SK-N-SH (cell line): Measurements from ENCODE around the gene TROAP. TPM values are rescaled to one million over a fixed set of nuclear protein-coding genes. Genes with fewer than 3 reads are reported as not detected.
A peak's percentile ranks its signal among the peaks of the same experiment; 100 is the strongest.

Experiments used
- CTCF ChIA-PET: fragments of 300-600, 350-600 bp; formaldehyde crosslinking; extraction: SDS; loops from one replicate; lab custom pipeline; 2021; lab: Yijun Ruan, JAX
- POLR2A ChIA-PET: fragments of 350-600 bp; sonication (Branson Sonifier 250); formaldehyde crosslinking; extraction: SDS; loops from one replicate; lab custom pipeline; 2020; ENCODE audit warnings: antibody characterized with exemption, inconsistent platforms; lab: Yijun Ruan, JAX
- DNase-seq: peaks from one replicate; pipeline ENCODE4 v3.0.0; 2012
- H2AFZ ChIP-seq: fragments of 200-600 bp; sonication (generic); 2 replicates; pipeline ENCODE4 v1.8.1; 2016; ENCODE audit warnings: antibody characterized with exemption, mild to moderate bottlenecking, low read depth
- H3F3A ChIP-seq: fragments of 200-600 bp; sonication (generic); replicated peaks from 2 replicates; pipeline ENCODE3; 2016; ENCODE audit warnings: antibody characterized with exemption, mild to moderate bottlenecking; ENCODE audit not compliant: insufficient read depth
- H3K27ac ChIP-seq, 2 experiments: fragments of 200-500 bp in 1 of 2; fragments of 200-600 bp in 1 of 2; sonication (Bioruptor generic) in 1 of 2; sonication (generic), shearing (Covaris generic) in 1 of 2; 2 replicates each; pipeline versions ENCODE4 v1.5.1 to v1.6.1; 2014 to 2016; ENCODE audit warnings: low read depth in 2 of 2, inconsistent platforms in 1 of 2, low read length in 1 of 2, mild to moderate bottlenecking in 1 of 2, mixed read lengths in 1 of 2
- H3K27me3 ChIP-seq: fragments of 200-600 bp; sonication (generic), shearing (Covaris generic); 2 replicates; pipeline ENCODE4 v1.6.1; 2016; ENCODE audit warnings: mixed run types; ENCODE audit not compliant: insufficient read depth
- H3K36me3 ChIP-seq, 2 experiments: fragments of 200-500 bp in 1 of 2; fragments of 200-600 bp in 1 of 2; sonication (Bioruptor generic) in 1 of 2; sonication (generic) in 1 of 2; replicated peaks in 1 of 2; 2 replicates each; pipeline versions ENCODE3 to v1.5.1; 2014 to 2016; ENCODE audit warnings: low read length in 1 of 2, mild to moderate bottlenecking in 1 of 2; ENCODE audit not compliant: insufficient read depth in 2 of 2, control insufficient read depth in 1 of 2
- H3K4me1 ChIP-seq, 2 experiments: fragments of 200-500 bp in 1 of 2; fragments of 200-600 bp in 1 of 2; sonication (Bioruptor generic) in 1 of 2; sonication (generic), shearing (Covaris generic) in 1 of 2; 2 replicates each; pipeline versions ENCODE4 v1.5.1 to v1.6.1; 2014 to 2016; ENCODE audit warnings: low read depth in 1 of 2, low read length in 1 of 2, mixed run types in 1 of 2; ENCODE audit not compliant: insufficient read depth in 2 of 2, control insufficient read depth in 1 of 2
- H3K4me2 ChIP-seq: fragments of 200-600 bp; sonication (generic), shearing (Covaris generic); 2 replicates; pipeline ENCODE4 v1.6.1; 2017; ENCODE audit warnings: mixed run types
- H3K4me3 ChIP-seq, 2 experiments: fragments of 200-500 bp in 1 of 2; fragments of 200-600 bp in 1 of 2; sonication (Bioruptor generic) in 1 of 2; sonication (generic), shearing (Covaris generic) in 1 of 2; 2 replicates each; pipeline versions ENCODE4 v1.5.1 to v1.8.1; 2014 to 2016; ENCODE audit warnings: low read depth in 2 of 2, inconsistent platforms in 1 of 2, low read length in 1 of 2, mild to moderate bottlenecking in 1 of 2, mixed read lengths in 1 of 2, moderate library complexity in 1 of 2
- H3K79me2 ChIP-seq: fragments of 200-600 bp; sonication (generic); 2 replicates; pipeline ENCODE4 v1.8.1; 2017; ENCODE audit warnings: mild to moderate bottlenecking; ENCODE audit not compliant: insufficient read depth
- H3K9ac ChIP-seq: fragments of 200-600 bp; sonication (generic); 2 replicates; pipeline ENCODE4 v1.6.1; 2017; ENCODE audit warnings: mixed run types
- H3K9me2 ChIP-seq: fragments of 200-600 bp; sonication (generic); 2 replicates; pipeline ENCODE4 v1.6.1; 2017; ENCODE audit warnings: mixed run types
- H3K9me3 ChIP-seq: fragments of 200-600 bp; sonication (generic); 2 replicates; pipeline ENCODE4 v1.6.1; 2017; ENCODE audit warnings: mixed run types, mild to moderate bottlenecking, moderate library complexity
- H4K20me1 ChIP-seq: fragments of 200-600 bp; sonication (generic); 2 replicates; pipeline ENCODE4 v1.6.1; 2017; ENCODE audit warnings: mild to moderate bottlenecking, mixed run types; ENCODE audit not compliant: insufficient read depth
- ELF1 ChIP-seq: IDR thresholded peaks from 2 replicates; pipeline ENCODE4 v1.4.0; 2012
- EP300 ChIP-seq, 2 experiments: IDR thresholded peaks; 2 replicates each; pipeline versions ENCODE4 v1.4.0 to v1.6.1; 2012; ENCODE audit warnings: borderline replicate concordance in 1 of 2, low read depth in 1 of 2, low read length in 1 of 2
- EZH2phosphoT487 ChIP-seq: fragments of 200-600 bp; sonication (generic); IDR thresholded peaks from 2 replicates; pipeline ENCODE4 v1.6.1; 2017; ENCODE audit warnings: low read depth, mixed run types, mild to moderate bottlenecking, antibody characterized with exemption, moderate library complexity, borderline replicate concordance
- FOXJ3 ChIP-seq: sonication (generic); formaldehyde crosslinking; IDR thresholded peaks from 2 replicates; pipeline ENCODE4 v1.5.1; 2020; ENCODE audit warnings: mild to moderate bottlenecking, missing genetic modification reagents
- FOXM1 ChIP-seq: IDR thresholded peaks from 2 replicates; pipeline ENCODE4 v1.4.0; 2012; ENCODE audit warnings: low read depth, mild to moderate bottlenecking
- GATA2 ChIP-seq: sonication (generic); formaldehyde crosslinking; IDR thresholded peaks from 2 replicates; pipeline ENCODE4 v1.5.0; 2020; ENCODE audit warnings: mild to moderate bottlenecking, missing genetic modification reagents
- IRF3 ChIP-seq: fragments of 150-350 bp; IDR thresholded peaks from 2 replicates; pipeline ENCODE4 v1.6.1; 2016; ENCODE audit warnings: mild to moderate bottlenecking, low read depth, low read length
- MAX ChIP-seq: IDR thresholded peaks from 2 replicates; pipeline ENCODE4 v1.4.0; 2012; ENCODE audit warnings: low read depth
- MXI1 ChIP-seq: IDR thresholded peaks from 2 replicates; pipeline ENCODE4 v1.6.1; 2012; ENCODE audit warnings: mild to moderate bottlenecking, low read depth, low read length, improper control_type of control experiment
- PBX3 ChIP-seq: IDR thresholded peaks from 2 replicates; pipeline ENCODE4; 2012
- REST ChIP-seq: IDR thresholded peaks from 2 replicates; pipeline ENCODE4 v1.6.1; 2012; ENCODE audit warnings: mild to moderate bottlenecking, low read depth, low read length, moderate library complexity
- RFX5 ChIP-seq: IDR thresholded peaks from 2 replicates; pipeline ENCODE4 v1.6.1; 2012; ENCODE audit warnings: mild to moderate bottlenecking, improper control_type of control experiment, low read length
- SIN3A ChIP-seq: IDR thresholded peaks from 2 replicates; pipeline ENCODE4 v1.6.1; 2012; ENCODE audit warnings: low read depth, mild to moderate bottlenecking, low read length, moderate library complexity, borderline replicate concordance
- TAF1 ChIP-seq: IDR thresholded peaks from 2 replicates; pipeline ENCODE4 v1.6.1; 2012; ENCODE audit warnings: low read depth, mild to moderate bottlenecking, low read length, moderate library complexity, borderline replicate concordance
- USF2 ChIP-seq: fragments of 150-350 bp; IDR thresholded peaks from 2 replicates; pipeline ENCODE4 v1.6.1; 2017; ENCODE audit warnings: antibody characterized with exemption, low read length, low read depth, borderline replicate concordance
- YY1 ChIP-seq: IDR thresholded peaks from 2 replicates; pipeline ENCODE4 v1.4.0; 2012; ENCODE audit warnings: low read depth, mild to moderate bottlenecking
- WGBS: methylation state at CpG from one replicate; pipeline ENCODE4 v1.1.6; 2017; ENCODE audit warnings: low lambda C conversion rate; 5-methylcytosine and 5-hydroxymethylcytosine counted together
- polyA plus RNA-seq, 3 experiments: library from polyadenylated mRNA; depleted of rRNA; stranded (reverse); fragments of >200 nt; gene quantifications; 2 replicates each; pipeline ENCODE4 v1.2.3, GENCODE V29; 2012

TROAP gene
- polyA plus RNA-seq, 1 of the 3 experiments (the other 2 are of a cell fraction): 26.2 TPM

GRCh38 chr12:49368240-49368600 is 45.2 kb downstream of the TROAP start:
- H3K36me3 ChIP-seq: peaks cover 0 to 26% of the 10 kb centered on the region in 2 experiments
- peaks cover 43% of the 10 kb centered on the region for H4K20me1 ChIP-seq
- H2AFZ ChIP-seq: no peak overlapping the region
- peaks cover 3 to 6% of the 10 kb centered on the region in 2 experiments; a peak in 3 of 4 replicates for H3K4me1 ChIP-seq
- DNase-seq: no peak
- H3F3A ChIP-seq: peaks cover 19% of the 10 kb centered on the region
- no peaks in the 10 kb centered on the region for H3K9me3 ChIP-seq
- TF ChIP-seq FOXJ3 (CRISPR knock-in tag): no peak
- no peak for TF ChIP-seq MXI1
- no peak for TF ChIP-seq SIN3A
- TF ChIP-seq ELF1: no peak
- TF ChIP-seq GATA2 (CRISPR knock-in tag): no peak
- TF ChIP-seq RFX5: no peak
- TF ChIP-seq IRF3: no peak
- TF ChIP-seq EZH2phosphoT487: no peak
- TF ChIP-seq MAX: no peak
- no peak for TF ChIP-seq YY1
- TF ChIP-seq REST: no peak
- no peak for TF ChIP-seq EP300 (IDR thresholded peaks at IDR 0.05; ENCODE audit: borderline replicate concordance in 1 of 2, low read depth in 1 of 2, low read length in 1 of 2)
- no peak for TF ChIP-seq PBX3
- no peak for TF ChIP-seq TAF1
- no peak for TF ChIP-seq FOXM1
- no peak for TF ChIP-seq USF2
- peak overlapping the region; percentile 82 for H3K4me2 ChIP-seq
- H3K9me2 ChIP-seq: no peaks in the 10 kb centered on the region
- ChIA-PET POLR2A (interaction anchor here (1.0 to 1.3 kb wide), 2 partner anchors 9 to 45 kb away, joined by 3 to 5 read pairs; partner anchors contain the start of gene TROAP), CTCF (interaction anchor here (1.0 to 16.8 kb wide), 5 partner anchors 9 to 148 kb away, joined by 3 to 617 read pairs (median 20); no protein-coding TSS in a partner anchor)
- no peaks in the 10 kb centered on the region for H3K27me3 ChIP-seq
- H3K27ac ChIP-seq: peak overlapping the region; percentile 90
- H3K4me3 ChIP-seq: peak overlapping the region; percentile 79 to 91
- WGBS: 3% methylated on average over 3 of the region's 3 CpGs
- H3K79me2 ChIP-seq: peaks cover 64% of the 10 kb centered on the region
- peak overlapping the region; percentile 98 for H3K9ac ChIP-seq
